Lower leg skin (tissue), 3 donors: ENCODE results near the gene ZGRF1.

Experiments used
- POLR2A ChIP-seq, 2 donors: fragments of 450-650 bp; IDR thresholded peaks; one replicate each; pipeline ENCODE4 v1.6.1; 2016 to 2017; ENCODE audit warnings: antibody characterized with exemption in 2 of 2, mild to moderate bottlenecking in 1 of 2, moderate library complexity in 1 of 2
- TF ChIP-seq, protein P1 (sequence below), 3 donors: fragments of 450-650 bp; IDR thresholded peaks; one replicate each; pipeline ENCODE4 v1.5.1; 2016; ENCODE audit warnings: antibody characterized with exemption in 3 of 3, mild to moderate bottlenecking in 3 of 3, moderate library complexity in 2 of 3

DNA sequence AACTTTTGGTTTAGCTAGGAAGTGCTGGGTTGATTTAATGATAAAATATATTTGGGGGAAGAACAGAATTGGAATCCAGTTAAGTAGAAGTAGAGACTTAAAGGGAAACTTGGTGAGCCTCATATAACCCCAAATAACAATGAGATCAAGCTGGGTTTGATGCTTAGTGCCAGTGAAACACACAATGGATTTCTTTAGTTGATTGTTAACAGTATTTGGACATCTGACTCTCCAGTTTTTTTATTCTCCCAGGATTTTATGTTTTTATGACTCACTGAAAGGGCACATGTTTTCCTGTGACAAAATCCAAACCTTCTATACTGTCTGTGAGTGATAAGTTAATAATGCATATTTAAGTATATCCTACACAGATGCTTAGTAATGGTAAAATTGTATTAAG lies 118.0 kb downstream of the ZGRF1 start:
- TF ChIP-seq POLR2A (IDR thresholded peaks at IDR 0.05) = no peak
- TF ChIP-seq, protein P1, sequence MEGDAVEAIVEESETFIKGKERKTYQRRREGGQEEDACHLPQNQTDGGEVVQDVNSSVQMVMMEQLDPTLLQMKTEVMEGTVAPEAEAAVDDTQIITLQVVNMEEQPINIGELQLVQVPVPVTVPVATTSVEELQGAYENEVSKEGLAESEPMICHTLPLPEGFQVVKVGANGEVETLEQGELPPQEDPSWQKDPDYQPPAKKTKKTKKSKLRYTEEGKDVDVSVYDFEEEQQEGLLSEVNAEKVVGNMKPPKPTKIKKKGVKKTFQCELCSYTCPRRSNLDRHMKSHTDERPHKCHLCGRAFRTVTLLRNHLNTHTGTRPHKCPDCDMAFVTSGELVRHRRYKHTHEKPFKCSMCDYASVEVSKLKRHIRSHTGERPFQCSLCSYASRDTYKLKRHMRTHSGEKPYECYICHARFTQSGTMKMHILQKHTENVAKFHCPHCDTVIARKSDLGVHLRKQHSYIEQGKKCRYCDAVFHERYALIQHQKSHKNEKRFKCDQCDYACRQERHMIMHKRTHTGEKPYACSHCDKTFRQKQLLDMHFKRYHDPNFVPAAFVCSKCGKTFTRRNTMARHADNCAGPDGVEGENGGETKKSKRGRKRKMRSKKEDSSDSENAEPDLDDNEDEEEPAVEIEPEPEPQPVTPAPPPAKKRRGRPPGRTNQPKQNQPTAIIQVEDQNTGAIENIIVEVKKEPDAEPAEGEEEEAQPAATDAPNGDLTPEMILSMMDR (IDR thresholded peaks at IDR 0.05) = no peak
